Upper lobe of left lung (tissue), 6 donors: ENCODE measurements around the gene CACNA2D1. TPM values are rescaled to one million over a fixed set of nuclear protein-coding genes. Genes with fewer than 3 reads are reported as not detected.

Source experiments
- ATAC-seq, 2 donors: fragments of 200-7000 bp; cut with Tn5 transposase; one replicate each; pipeline ENCODE4 v1.9.1; 2022; ENCODE audit warnings: mild to moderate bottlenecking in 2 of 2, moderate library complexity in 2 of 2; ENCODE audit not compliant: low FRiP score in 2 of 2
- DNase-seq, 2 donors: peaks; one replicate each; pipeline ENCODE4 v3.0.0-alpha.2; 2019 to 2020
- H3K27ac ChIP-seq, 4 donors: fragments of 200-600 bp; sonication (generic); one replicate each; pipeline ENCODE4 v1.5.1; 2016 to 2019
- H3K27me3 ChIP-seq, 4 donors: fragments of 200-600 bp; sonication (generic); one replicate each; pipeline ENCODE4 v1.5.1; 2017 to 2019
- H3K36me3 ChIP-seq, 4 donors: fragments of 200-600 bp; sonication (generic); one replicate each; pipeline ENCODE4 v1.5.1; 2016 to 2019
- H3K4me1 ChIP-seq, 4 donors: fragments of 200-600 bp; sonication (generic); one replicate each; pipeline ENCODE4 v1.5.1; 2018 to 2019
- H3K4me3 ChIP-seq, 4 donors: fragments of 200-600 bp; sonication (generic); one replicate each; pipeline ENCODE4 v1.5.1; 2017 to 2019; ENCODE audit warnings: mild to moderate bottlenecking in 2 of 4, moderate library complexity in 1 of 4
- H3K9me3 ChIP-seq, 4 donors: fragments of 200-600 bp; sonication (generic); one replicate each; pipeline ENCODE4 v1.5.1; 2018 to 2019
- CTCF ChIP-seq, 6 experiments: fragments of 450-650 bp in 4 of 6; fragments of 200-600 bp in 2 of 6; sonication (generic) in 2 of 6; IDR thresholded peaks; one replicate each; pipeline ENCODE4 v1.5.1; 2016 to 2019; ENCODE audit warnings: antibody characterized with exemption in 6 of 6
- EP300 ChIP-seq, 4 donors: sonication (generic); formaldehyde crosslinking; IDR thresholded peaks; one replicate each; pipeline ENCODE4 v1.5.1; 2017; ENCODE audit warnings: antibody characterized with exemption in 4 of 4, control low read depth in 2 of 4
- POLR2A ChIP-seq, 4 donors: fragments of 450-650 bp; IDR thresholded peaks; one replicate each; pipeline ENCODE4 v1.5.1; 2016 to 2017; ENCODE audit warnings: antibody characterized with exemption in 4 of 4, mild to moderate bottlenecking in 2 of 4
- POLR2AphosphoS5 ChIP-seq, 2 donors: sonication (generic); formaldehyde crosslinking; IDR thresholded peaks; one replicate each; pipeline ENCODE4 v1.5.1; 2017; ENCODE audit warnings: antibody characterized with exemption in 2 of 2
- WGBS, 2 donors: methylation state at CpG; one replicate each; pipeline ENCODE4 v1.1.5; 2017 to 2018; 5-methylcytosine and 5-hydroxymethylcytosine counted together
- total RNA-seq, 6 donors: library from RNA; depleted of rRNA in 4 of 6; stranded (reverse); fragments of >200 nt in 4 of 6; gene quantifications; one replicate each; pipeline versions ENCODE4 v1.1.0 to v1.2.1, GENCODE V29; 2016 to 2021
- donor health status: DM: no; HTN: no; CAD: no; lungs with moderate emphysema.
- donor health status: DM: no; HTN: yes; CAD: no; lungs with severe emphysema.

CACNA2D1 gene
- total RNA-seq, 6 donors from 2014 or later: 6.7 to 85.9 (median 9.6) TPM

- no peak for ATAC-seq
- H3K4me1 ChIP-seq: no peaks in the 10 kb centered on the region
- H3K27me3 ChIP-seq: no peaks in the 10 kb centered on the region
- no peak for DNase-seq
- H3K36me3 ChIP-seq: no peaks in the 10 kb centered on the region
- H3K4me3 ChIP-seq: no peak overlapping the region
- H3K27ac ChIP-seq: no peak overlapping the region
- 59 to 66% methylated on average over 3 of the region's 3 CpGs for WGBS, 2 donors
- TF ChIP-seq POLR2AphosphoS5 (IDR thresholded peaks at IDR 0.05) (no peak), CTCF (IDR thresholded peaks at IDR 0.05) (no peak), POLR2A (IDR thresholded peaks at IDR 0.05) (no peak), EP300 (IDR thresholded peaks at IDR 0.05) (no peak)
- H3K9me3 ChIP-seq: no peaks in the 10 kb centered on the region
Observed at GRCh38 chr7:82414389-82414788, 29.2 kb downstream of the CACNA2D1 start.

- H3K27me3 ChIP-seq: no peaks in the 10 kb centered on the region
- TF ChIP-seq POLR2A (IDR thresholded peaks at IDR 0.05) (no peak), CTCF (IDR thresholded peaks at IDR 0.05) (no peak), POLR2AphosphoS5 (IDR thresholded peaks at IDR 0.05) (no peak), EP300 (IDR thresholded peaks at IDR 0.05) (no peak)
- no peaks in the 10 kb centered on the region for H3K4me1 ChIP-seq
- ATAC-seq (no peak), DNase-seq (no peak)
- H3K27ac ChIP-seq: no peak overlapping the region
- H3K9me3 ChIP-seq: no peaks in the 10 kb centered on the region
- H3K4me3 ChIP-seq: no peak overlapping the region
- no peaks in the 10 kb centered on the region for H3K36me3 ChIP-seq
Observed at GRCh38 chr7:82413237-82413636, 30.3 kb downstream of the CACNA2D1 start.

- WGBS, 2 donors: 68 to 72% methylated on average over 2 of the region's 2 CpGs
- Histone ChIP-seq H3K4me1 (no peaks in the 10 kb centered on the region), H3K4me3 (no peak overlapping the region), H3K27ac (no peak overlapping the region), H3K9me3 (no peaks in the 10 kb centered on the region), H3K36me3 (no peaks in the 10 kb centered on the region), H3K27me3 (no peaks in the 10 kb centered on the region)
- no peak for ATAC-seq
- DNase-seq: no peak
- no peak for TF ChIP-seq POLR2A (IDR thresholded peaks at IDR 0.05)
- TF ChIP-seq CTCF (IDR thresholded peaks at IDR 0.05): no peak
Observed at GRCh38 chr7:82411732-82412131, 31.8 kb downstream of the CACNA2D1 start.

GRCh38 chr7:82410461-82410860, 33.1 kb downstream of the CACNA2D1 start:
- WGBS, 2 donors: 85 to 86% methylated on average over 10 of the region's 10 CpGs
- H3K36me3 ChIP-seq: no peaks in the 10 kb centered on the region
- DNase-seq (no peak), ATAC-seq (no peak)
- no peak overlapping the region for H3K27ac ChIP-seq
- no peak overlapping the region for H3K4me3 ChIP-seq
- no peaks in the 10 kb centered on the region for H3K9me3 ChIP-seq
- H3K27me3 ChIP-seq: no peaks in the 10 kb centered on the region
- H3K4me1 ChIP-seq: no peaks in the 10 kb centered on the region
- no peak for TF ChIP-seq POLR2A (IDR thresholded peaks at IDR 0.05)
- TF ChIP-seq EP300 (IDR thresholded peaks at IDR 0.05): no peak
- TF ChIP-seq POLR2AphosphoS5 (IDR thresholded peaks at IDR 0.05): no peak
- TF ChIP-seq CTCF (IDR thresholded peaks at IDR 0.05): no peak

- Histone ChIP-seq H3K9me3 (no peaks in the 10 kb centered on the region), H3K27me3 (no peaks in the 10 kb centered on the region), H3K4me1 (no peaks in the 10 kb centered on the region), H3K4me3 (no peak overlapping the region), H3K36me3 (no peaks in the 10 kb centered on the region), H3K27ac (no peak overlapping the region)
- DNase-seq (no peak), ATAC-seq (no peak)
- no peak for TF ChIP-seq POLR2A (IDR thresholded peaks at IDR 0.05)
- WGBS, 2 donors: 88 to 93% methylated on average over 1 of the region's 1 CpG
Observed at GRCh38 chr7:82406937-82407336, 36.6 kb downstream of the CACNA2D1 start.
